Tongue (tissue), 2 donors: ENCODE measurements around the gene GNAT3. TPM values are rescaled to one million over a fixed set of nuclear protein-coding genes. Genes with fewer than 3 reads are reported as not detected.

Source experiments
- DNase-seq: peaks from one replicate; pipeline ENCODE4 v3.0.0-alpha.2; 2015
- total RNA-seq: library from RNA; depleted of rRNA; stranded (reverse); fragments of >200 nt; gene quantifications from one replicate; pipeline ENCODE4 v1.2.3, GENCODE V29; 2014

Gene GNAT3
- total RNA-seq, 1 donor from 2014 or later = 4.0 TPM

GRCh38 chr7:80463272-80463920 is 48.5 kb downstream of the GNAT3 start:
- DNase-seq = no peak

DNA sequence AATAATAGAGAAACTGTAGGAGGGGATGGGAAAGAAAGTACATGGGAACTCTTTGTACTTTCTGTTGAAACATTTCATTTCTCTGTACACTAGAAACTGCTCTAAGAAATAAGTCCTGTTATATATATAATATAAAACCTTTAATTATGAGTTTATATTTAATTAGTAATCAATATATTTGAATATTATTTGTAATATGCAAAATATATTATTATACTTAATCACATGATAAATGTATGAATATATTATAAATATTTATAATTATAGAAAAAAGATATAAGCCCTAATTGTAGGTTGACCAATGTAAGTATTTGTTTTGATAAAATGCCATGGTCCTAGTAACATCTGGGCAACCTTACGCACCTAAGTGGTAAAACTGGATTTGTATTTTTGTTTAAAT is 51.0 kb downstream of the GNAT3 start:
- DNase-seq = no peak

GRCh38 chr7:80459776-80460510 is 51.9 kb downstream of the GNAT3 start:
- no peak for DNase-seq

DNA sequence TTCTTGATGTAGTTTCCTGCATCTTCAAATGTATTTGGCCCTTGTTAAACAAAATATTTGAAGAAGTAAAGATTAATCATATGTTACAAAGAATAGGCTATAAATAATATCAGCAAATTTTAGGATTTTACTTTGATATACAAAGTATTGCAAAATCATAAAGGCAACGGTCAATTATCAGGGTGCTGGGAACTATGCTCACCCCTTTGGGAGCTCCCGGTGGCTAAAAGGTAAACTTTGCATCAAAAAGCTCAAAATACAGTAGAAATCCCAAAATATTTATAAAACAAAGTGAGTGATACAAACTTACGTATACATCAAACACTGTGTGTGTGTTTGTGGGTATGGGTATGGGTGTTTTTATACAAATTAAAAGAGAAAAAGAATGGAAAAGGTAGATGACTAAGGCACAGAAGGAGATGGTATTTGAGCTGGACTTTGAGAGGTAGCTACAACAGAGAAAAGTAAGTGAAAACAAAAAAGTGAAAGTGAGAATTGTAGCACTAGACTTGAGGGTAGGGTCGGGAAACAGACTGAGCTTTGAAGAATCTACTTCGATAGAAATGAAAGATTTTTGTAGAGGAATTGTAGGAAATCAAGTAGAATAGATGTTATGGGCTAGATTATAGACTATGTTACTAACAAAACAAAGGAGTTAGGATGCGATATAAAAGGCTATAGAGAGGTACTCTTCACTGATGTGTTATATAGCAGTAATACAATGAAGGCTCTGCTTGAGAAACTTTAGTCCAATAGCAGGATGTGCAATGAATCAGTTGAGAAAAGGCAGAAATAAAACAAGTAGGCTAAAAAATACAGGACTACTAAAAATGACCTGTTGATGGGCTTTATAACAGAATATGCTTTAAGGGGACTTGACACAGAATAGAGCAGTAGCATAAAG is 52.8 kb downstream of the GNAT3 start:
- DNase-seq = no peak

DNA sequence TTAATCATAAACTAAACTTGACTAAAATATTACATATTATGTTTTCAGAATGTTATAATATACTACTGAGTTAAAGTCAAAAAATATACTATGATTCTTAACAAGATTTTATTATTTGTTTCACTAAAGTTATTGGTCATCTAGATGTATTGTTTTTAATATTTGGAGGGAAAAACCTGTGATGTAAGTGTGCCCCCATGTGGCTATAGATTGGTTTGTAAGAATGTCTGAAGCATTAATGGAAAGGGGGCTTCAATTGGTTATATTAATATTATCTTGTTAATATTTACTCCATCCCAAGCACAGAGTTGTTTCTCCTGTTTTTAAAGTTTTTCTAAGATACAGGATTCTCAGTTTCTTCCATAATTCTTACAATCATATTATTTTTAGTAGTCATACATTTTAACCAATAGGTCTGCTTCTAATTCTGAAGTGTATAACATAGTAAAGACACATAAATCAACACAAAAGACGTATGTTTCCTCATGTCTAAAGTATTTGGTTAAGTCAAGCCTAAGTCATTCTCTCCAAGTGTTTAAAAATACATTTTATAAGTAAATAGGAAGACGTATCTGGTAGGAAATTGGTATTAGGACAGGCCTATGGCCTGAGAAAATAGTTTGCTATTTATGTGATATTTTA is 58.0 kb downstream of the GNAT3 start:
- DNase-seq = peak; percentile 49

DNA sequence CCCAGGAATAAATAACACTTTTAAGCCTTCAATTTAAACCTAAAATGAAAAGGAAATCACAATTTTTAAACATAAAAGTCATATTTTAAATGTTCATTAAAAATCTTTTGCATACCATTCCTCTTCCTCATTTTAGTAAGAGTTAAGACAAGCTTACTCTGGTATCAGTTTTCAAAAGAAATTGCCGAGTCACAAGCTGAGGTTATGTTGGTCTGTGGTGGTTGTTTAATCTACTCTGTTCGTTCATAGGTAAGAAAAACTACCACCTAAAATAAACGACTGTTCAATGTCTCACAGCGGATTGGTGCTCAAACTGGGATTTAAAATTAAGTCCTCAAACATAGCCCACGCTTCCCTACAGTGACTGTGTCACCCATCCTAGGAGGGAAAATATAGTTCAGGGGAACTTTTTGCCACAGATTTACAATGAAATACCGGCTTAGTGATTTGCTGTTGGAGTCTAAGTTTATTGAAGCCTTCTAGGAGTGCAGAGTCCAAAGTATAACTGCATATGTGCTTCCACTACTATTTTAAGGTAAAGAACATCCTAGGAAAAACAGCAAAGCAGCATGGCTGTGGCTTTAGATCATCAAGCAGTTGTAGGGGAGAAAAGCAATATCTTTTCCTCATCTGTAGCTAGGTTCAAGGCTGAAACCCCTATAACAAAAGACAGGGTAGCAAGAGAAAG is 61.1 kb downstream of the GNAT3 start:
- DNase-seq = no peak

DNA sequence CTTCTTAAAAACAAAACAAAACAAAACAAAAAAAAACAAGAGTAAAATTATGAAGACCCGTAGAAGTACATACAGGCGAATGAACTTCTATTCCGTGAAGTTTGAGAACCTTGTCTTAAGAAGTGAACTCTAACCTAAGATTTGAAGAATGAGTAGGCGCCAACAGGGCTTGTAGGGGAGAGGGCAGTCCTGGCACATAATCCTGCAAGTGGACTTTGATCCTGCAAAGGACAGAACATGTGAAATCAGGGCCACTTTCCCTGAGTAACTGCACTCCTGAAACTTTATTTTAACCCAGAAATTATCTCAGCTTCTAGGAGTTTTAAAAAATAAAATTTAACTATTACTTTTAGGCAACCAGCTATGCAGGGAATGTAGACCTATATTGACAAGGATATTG is 62.0 kb downstream of the GNAT3 start:
- no peak for DNase-seq

- DNase-seq = no peak
These were observed 66.5 kb downstream of the GNAT3 start for GRCh38 chr7:80445351-80445750.

DNA sequence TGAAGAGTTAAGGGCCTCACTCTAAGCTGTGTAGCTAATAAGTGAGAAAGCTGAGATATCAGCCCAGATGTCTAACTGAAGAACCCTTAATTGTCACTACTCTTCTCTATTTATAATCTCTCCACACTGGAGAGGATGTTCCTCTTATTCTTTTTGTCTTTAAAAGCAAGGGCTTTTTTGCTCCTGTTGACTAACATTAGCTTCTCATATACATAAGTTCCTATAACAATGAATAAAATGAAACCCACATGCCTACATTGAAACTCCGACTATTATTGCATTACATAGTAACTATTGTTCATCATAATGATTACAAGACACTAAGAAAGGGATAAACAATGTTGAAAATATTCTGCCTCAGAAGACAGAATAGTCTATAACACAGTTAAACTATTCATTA is 67.1 kb downstream of the GNAT3 start:
- DNase-seq = no peak

DNA sequence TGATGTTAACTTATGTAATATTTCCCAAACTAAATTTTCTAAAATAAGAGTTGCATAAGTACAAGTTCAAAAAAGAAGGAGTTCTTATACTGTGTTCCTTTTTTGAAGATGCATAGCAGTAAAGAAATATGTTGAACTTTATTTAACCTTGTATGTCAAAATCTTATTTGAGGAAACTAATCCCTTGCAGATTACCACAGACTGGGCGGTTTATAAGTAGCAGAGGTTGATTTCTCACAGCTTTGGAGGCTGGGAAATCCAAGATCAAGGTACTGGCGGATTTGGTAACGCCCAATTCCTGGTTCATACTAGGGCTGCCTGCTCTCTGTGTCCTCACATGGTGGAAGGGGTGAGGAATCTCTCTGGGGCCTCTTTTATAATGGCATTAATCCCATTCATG is 68.5 kb downstream of the GNAT3 start:
- DNase-seq = no peak

DNA sequence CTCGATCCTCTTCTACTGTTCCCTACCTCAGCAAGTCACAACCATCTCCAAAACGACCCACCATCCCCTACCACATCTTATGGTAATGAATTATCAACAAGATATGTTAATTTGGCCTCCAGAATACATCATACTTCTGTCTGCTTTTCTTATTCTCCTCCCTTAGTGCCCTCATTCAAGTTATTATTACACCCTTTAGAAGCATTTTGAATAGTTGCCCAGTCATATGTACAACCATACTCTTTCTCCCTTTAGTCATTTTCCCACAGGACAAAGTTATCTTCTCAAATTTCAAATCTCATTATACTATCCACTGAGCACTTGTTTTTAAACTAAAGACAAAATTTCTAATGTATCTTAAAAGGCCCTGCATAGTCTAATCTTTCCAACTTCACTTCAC is 71.0 kb downstream of the GNAT3 start:
- no peak for DNase-seq

DNA sequence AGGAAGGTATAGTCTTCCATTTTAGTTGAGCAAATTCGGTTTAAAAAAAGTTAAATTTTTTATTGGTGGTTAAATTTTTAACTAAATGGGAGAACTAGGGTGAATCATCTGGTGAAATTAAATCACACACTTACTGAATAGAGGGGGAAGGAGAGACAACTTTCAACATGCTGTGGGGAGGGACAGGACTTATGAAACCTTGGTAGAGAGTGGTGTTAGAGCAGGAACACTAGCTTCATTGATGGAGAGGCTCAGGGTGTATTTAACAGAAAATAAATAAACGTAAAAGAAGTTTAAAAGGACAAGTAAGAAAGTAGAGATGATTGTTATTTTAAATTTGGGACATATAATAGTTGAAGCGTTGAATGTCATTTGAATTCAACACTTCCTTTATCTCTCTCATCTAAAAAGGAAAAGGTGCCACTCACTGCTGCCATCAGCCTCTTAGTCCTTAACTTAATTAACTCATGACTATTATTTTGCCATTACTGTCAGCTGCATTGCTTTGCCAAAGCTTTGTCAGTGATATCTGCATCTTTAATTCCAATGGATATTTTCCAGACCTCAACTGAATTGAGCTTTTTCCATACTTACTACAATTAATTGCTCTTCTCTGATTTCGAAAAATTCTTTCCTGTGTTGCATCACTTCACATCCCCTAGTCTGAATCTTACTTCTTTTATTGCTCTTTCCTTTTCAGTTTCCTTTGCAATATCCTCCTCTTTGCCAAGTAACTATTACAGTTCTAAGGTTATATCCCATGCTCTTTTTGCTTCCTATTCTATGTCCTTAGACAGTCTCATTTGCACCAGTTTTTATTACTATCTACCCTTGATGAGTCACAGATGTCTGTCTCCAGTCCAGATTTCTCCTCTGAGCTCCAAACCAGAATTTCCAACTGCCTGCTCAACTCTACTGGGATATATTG is 71.7 kb downstream of the GNAT3 start:
- peak; percentile 55 for DNase-seq

- no peak for DNase-seq
These were observed 76.3 kb downstream of the GNAT3 start for GRCh38 chr7:80435521-80435920.

DNA sequence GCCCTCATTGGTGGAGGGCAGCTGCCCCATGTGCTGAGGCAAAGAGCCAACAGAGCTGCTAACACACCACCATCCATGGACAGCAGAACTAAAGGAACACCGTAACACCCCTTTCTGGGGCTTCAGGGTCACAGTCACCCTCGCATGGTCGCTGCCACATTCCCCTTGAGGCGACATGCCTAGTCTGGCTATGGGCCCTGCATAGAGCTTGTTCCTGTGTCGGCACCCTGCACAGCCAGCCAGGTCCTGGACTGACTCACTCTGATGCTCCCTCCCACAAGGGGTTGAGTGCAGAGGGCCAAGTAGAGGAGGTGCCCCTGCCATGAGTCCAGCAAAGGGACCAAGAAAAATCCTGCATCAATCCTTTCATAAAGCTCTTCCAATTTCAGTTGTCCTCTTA is 77.8 kb downstream of the GNAT3 start:
- no peak for DNase-seq

DNA sequence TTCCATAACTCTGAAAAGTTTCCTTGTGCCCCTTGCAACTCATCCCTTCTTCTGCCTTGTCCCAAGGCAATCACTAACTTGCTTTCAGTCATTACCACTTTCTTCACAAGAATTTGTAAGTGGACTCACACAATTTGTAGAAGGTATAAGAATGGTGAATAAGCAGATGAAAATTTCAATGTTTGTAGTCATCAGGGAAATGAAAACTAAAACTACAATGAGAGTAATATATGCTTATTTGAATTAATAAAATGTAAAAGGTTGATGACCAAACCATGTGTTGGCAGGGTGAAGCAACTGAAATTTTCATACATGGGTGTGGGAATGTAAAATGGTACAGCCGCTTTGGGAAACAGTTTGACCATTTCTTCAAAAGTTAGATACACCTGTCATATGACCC is 79.7 kb downstream of the GNAT3 start:
- DNase-seq = no peak

- no peak for DNase-seq
These were observed 82.7 kb downstream of the GNAT3 start for GRCh38 chr7:80429181-80429580.

GRCh38 chr7:80428161-80429054 is 83.5 kb downstream of the GNAT3 start:
- DNase-seq = peak; percentile 69

DNA sequence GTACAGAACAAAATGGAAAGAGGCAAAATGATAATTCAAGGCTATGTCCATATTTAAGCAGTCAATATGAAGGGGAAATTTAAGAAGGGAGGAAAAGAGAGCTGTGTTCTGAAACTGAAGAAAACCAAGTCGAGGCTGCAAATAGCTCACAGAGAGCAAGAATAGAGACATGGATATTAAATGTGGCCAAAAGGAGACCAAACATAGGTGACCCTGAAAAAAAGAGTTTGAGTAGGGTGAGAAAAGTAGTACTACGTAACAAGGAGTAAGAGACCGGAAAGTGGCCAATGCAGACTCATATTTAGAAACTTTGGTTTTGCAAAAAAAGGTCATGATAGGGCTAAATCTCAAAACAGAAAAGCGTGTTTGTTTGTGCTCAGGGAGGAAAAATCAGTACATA is 84.6 kb downstream of the GNAT3 start:
- no peak for DNase-seq

DNA sequence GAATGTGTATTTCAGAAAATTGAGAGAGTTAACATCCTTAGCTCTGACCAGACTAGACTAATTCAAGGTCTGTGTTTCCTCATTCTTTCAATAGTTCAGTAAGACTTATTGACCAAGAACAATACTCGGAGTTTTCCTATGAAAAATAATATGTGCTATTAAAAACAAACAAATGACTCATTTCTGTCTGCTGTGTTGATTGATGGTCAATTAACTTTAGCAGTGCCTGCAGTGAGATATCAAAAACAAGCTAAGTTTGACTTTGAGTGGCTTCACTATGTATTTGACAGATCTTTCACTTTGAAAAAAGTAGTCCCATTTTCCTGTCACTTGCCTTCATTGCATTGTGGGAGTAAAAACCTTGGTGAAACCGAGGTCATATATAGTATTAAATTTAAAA is 91.0 kb downstream of the GNAT3 start:
- no peak for DNase-seq
